GM19240 (cell line): ENCODE measurements around the gene KRT81.
"Not testable (repeated sequence)": the region's sequence is repeated elsewhere in the genome, so short reads cannot be mapped to it uniquely, and the experiment has no call there.

Experiments
- DNase-seq: peaks from one replicate; pipeline ENCODE4 v3.0.0; 2011; ENCODE audit warnings: low spot score; ENCODE audit not compliant: insufficient read length

The KRT81 gene

GRCh38 chr12:52275686-52276085 is 15.6 kb downstream of the KRT81 start:
- no peak for DNase-seq

- no peak for DNase-seq
Observed at GRCh38 chr12:52274521-52275120, 16.7 kb downstream of the KRT81 start, which contains the start of gene KRT86. Gene KRT86, plus strand, starts transcription at chr12:52274645. Its CDS starts 27,272 bp downstream, at chr12:52301917.

DNA sequence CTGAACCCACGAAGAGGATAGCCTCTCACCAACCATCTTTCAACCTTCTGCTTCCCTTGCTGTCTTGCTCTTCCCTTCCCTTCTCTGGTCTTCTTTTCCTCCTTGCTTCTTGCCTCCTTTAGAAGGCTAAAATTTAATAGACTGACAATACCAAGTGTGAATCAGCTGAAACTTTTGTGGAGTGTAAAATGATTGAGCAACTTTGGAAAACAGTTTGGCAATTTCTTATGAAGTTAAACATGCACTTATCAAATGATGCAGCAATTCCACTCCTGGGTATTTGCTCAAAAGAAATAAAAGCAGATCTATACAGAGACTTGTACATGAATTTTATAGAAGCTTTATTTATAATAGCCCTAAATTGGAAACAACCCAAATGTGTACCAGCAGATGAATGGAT is 20.2 kb downstream of the KRT81 start:
- DNase-seq = no peak

DNA sequence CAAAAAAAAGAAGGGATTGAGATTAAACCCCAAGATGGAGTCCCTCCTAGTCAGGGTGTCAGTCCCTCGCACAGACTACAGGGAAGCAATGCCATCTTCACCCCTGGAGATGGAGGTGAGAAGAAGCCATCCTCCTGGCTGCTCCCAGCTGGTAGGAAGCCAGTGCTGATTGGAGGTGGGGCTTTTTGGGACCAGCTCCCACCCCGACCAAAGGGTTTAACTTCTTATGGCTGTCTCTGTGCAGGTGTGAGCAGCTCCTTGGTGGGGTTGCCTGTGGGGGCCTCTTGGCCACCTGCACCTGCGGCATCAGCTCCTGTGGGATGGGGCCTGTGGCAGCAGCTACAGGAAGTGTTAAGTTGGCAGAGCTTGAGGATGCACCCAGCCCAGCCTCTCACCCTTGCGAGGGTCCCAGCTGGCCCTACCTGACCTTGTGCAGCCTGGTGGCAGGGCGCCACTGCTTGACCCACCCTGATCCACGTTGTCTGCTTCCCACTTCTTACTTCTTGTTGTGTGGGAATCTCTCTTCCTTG is 20.7 kb downstream of the KRT81 start:
- DNase-seq = no peak

- no peak for DNase-seq
Observed at GRCh38 chr12:52268212-52268611, 23.1 kb downstream of the KRT81 start.

DNA sequence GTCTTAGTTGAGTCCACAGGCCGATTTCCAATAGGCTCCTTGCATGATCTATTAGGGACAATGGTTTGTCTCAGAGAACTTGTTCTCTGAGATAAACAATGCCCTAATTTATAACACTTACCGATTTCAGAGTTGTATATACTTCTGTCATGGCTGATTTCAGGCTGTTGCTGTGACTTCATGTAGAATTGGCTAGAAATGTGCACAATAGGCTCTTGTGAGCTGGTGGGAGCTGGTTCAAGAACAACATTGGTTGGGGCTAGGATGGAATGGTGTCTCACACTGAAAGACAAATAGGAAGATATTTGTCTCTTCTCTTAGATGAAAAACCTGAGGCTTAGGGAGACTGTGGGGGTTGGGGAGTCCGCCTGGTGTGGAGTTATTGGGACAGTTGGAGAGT is 23.6 kb downstream of the KRT81 start:
- no peak for DNase-seq

DNA sequence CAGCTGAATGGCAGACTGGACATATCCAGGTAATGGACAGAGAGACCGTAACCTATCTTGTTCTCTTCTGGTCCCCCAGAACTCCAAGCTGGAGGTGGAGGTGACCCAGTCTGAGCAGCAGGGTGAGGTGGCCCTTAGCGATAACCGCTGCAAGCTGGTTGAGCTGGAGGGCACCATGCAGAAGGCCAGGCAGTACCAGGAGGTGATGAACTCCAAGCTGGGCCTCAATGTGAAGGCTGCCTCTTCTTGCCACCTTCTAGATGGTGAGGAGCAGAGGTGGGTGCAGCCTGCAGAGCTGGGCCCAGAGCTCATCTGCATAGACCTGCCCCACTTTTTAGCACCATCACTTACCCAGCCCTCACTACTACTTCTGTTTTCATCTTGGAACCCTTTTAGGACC is 24.1 kb downstream of the KRT81 start:
- DNase-seq = no peak

GRCh38 chr12:52266514-52266913 is 24.8 kb downstream of the KRT81 start:
- no peak for DNase-seq

- no peak for DNase-seq
Observed at GRCh38 chr12:52264435-52264825, 26.9 kb downstream of the KRT81 start.

- DNase-seq = no peak
Observed at GRCh38 chr12:52263761-52264434, 27.4 kb downstream of the KRT81 start.

- no peak for DNase-seq
Observed at GRCh38 chr12:52262286-52262685, 29.0 kb downstream of the KRT81 start.

GRCh38 chr12:52261208-52261484 is 30.2 kb downstream of the KRT81 start:
- DNase-seq = no peak

- no peak for DNase-seq
Observed at GRCh38 chr12:52260361-52261207, 30.8 kb downstream of the KRT81 start.

DNA sequence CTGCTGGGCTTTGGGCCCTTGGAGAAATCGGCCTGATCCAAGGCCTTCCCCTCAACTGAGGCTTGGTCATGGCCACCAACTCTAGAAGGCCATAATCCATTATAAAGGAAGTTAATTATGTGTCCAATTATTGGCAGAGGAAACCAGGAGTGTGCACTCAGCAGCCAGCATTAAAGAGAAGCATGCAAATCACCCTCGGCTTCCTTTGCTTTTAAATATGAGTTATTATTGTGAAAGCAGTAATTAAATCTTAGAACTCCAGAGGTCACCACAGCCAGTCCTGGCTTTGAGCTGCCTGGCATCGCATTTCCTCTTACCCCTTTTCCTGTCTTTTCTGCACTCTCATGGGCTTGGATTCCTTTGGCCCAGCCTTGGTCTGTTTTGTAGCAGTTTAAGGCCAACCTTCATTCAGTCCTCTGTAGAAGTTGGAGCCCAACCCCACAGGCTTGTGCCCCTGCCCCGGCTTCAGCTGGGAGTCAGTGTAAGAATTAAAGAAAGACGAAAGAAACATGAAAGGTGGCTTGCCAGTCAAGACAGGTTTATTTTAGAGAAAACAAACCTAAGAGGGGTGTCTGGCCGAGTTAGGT is 31.6 kb downstream of the KRT81 start:
- DNase-seq = no peak

GRCh38 chr12:52258335-52258901 is 32.9 kb downstream of the KRT81 start:
- DNase-seq = no peak

- DNase-seq = not testable (repeated sequence)
Observed at GRCh38 chr12:52257922-52258321, 33.4 kb downstream of the KRT81 start.

- DNase-seq = no peak
Observed at GRCh38 chr12:52257074-52257551, 34.2 kb downstream of the KRT81 start.

- DNase-seq = no peak
Observed at GRCh38 chr12:52256584-52256935, 34.8 kb downstream of the KRT81 start.

DNA sequence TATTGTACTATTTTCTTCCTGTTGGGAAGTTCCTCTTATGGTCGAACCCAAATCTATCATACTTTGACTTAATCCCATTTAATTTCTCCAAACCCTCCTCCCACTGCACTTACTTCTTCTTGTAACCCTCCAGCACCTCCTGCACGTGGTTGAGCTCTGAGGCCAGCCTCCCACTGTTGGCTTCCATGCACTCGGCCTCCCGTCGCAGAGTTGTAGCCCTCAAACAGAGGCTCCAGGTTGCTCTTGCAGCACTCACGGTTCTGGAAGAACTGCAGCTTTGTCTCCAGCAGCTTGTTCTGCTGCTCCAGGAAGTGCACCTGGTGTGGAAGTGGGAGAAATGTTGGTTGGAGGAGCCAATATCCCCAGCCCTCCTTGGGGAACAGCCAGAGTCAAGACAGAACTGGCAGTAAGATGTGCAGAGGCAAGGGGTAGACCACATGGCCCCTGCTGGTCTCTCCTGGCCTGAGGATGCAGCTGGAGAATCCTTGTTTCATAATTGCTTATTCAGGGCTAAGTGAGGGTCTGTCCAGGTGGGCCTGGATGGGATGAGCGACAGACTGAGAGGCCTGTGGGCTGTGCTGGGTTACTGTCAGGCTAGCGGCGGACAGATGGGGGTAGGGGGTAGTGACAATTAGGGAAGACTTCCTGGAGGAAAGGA is 35.3 kb downstream of the KRT81 start:
- DNase-seq = no peak

- no peak for DNase-seq
Observed at GRCh38 chr12:52254965-52255751, 36.2 kb downstream of the KRT81 start.
